ENCODE measurements around the gene HIPK3.
"Not testable (repeated sequence)": the region's sequence is repeated elsewhere in the genome, so short reads cannot be mapped to it uniquely, and the experiment has no call there.

HIPK3 gene

DNA sequence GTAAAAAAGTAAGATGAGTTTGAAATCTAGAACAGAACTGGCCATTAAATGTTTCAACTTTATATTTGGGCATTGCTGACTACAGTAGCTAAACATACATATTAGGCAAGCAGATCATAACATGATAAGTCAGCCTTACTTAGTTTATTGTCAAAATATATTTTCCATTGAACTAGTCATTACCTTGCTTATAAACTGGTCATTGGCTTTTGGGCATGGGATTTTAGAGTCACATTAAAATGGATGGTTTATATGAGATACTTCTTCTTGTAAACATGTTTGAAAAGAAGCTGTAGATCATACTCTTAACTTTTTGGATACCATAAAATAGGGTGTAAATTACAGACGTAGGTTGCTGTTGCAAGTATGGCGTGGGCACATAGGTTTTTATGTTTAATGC, 2.7 kb downstream of the HIPK3 start:
- no peak for DNase-seq

DNA sequence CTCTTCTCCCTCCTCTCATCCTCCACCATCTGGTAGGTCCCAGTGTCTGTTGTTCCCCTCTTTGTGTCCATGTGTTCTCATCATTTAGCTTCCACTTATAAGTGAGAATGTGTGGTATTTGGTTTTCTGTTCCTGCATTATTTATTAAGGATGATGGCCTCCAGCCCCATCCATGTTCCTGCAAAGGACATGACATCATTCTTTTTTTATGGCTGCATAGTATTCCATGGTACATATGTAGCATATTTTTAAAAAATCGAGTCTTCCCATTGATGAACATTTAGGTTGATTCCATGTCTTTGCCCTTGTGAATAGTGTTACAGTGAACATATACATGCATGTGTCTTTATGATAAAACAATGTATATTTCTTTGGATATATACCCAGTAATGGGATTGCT, 4.2 kb downstream of the HIPK3 start:
- DNase-seq = not testable (repeated sequence)

DNA sequence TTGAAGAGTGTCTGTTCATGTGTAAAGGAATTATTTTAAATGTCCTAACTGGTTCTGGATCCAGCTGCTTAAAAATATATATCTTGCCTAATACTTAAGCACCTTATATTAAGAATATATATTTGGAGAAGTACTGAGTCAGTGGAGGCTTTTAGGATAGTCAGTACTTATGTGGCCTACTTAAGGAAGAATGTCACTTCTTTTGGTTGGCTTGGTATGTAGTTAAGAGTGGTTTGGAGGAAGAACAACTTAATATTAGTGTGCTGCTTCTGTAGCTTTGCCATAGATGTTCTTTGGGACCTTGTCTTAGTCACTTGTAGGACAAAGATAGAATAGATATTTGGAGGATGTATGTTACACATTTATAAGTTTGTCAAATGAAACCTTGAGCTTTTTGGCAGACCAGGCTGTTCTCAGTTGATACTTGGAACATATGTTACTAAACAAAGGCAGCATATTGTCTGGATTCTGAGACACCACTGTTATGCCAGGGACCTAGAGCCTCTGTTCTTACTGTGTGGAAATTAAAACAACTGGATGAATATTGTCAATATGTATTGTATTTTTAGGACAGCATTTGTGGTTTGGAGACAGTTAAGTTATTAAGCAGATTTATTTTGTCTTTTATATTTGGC, 4.9 kb downstream of the HIPK3 start:
- peak; percentile 13 for DNase-seq

DNA sequence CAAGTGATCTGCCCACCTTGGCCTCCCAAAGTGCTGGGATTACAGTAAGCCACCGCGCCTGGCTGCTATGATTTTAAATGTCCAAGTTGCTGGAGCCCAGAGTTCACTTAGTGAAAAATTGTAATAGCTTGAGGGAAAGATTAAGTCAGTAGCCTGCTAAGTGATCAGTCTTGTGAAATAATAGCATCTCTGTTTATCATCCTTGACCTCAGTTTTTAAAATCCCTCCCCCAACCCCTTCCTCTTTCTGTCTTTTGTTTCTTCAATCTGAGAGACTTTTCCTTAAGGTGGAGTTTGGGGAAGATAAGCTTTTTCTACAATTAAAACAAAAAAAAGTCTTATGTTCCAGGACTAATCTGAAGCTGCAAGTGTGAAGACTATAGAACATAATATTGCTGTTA, 6.4 kb downstream of the HIPK3 start:
- DNase-seq = no peak

DNA sequence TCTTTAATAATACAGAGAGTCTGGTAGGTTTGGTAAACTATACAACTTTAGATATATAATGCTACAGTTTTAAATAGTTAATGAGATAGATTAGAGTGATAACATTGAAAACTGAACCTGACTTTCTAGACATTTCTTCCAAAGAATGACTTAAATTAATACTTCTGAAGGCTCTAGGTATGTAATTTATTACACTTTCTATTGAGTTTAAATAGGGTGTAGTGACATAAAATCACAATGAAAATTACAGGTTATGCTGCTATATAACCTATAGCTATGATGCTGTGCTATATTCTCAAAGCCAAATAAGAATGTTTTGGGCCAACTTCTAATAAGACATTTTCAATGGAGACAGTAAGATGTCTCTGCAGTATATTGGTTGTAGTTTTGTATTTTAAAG, 7.7 kb downstream of the HIPK3 start:
- DNase-seq = no peak

DNA sequence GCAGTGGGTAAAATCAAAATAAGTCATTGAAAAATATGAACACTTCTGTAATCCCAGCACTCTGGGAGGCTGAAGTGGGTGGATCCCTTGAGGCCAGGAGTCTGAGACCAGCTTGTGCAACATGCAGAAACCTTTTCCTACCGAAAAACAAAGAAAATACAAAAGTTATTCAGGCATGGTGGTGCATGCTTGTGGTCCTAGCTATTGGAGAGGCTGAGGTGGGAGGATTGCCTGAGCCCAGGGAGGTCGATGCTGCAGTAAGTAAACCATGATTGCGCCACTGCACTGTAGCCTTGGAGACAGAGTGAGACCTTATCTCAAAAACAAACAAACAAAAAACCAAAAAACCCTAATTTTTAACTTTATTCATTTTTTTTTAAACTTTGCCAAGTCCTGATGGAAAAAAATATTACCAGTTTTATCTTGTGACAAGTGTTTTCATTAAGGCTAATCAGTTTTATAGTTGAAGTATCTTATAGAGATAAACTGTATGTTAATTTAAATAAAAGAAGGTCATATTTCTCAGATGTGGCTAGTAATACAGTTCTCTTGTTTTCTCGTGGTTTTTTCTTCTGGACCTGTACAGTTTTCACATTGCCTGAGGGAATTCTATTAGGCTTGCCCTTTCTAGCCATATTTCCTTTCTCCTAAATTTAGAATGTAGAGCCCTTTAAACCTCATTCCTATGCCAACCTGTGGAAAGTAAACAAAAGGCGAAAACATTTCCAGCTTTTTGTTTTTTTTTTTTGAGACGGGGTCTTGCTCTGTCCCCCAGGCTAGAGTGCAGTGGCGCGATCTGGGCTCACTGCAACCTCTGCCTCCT, 9.4 kb downstream of the HIPK3 start:
- peak; percentile 36 for DNase-seq

DNA sequence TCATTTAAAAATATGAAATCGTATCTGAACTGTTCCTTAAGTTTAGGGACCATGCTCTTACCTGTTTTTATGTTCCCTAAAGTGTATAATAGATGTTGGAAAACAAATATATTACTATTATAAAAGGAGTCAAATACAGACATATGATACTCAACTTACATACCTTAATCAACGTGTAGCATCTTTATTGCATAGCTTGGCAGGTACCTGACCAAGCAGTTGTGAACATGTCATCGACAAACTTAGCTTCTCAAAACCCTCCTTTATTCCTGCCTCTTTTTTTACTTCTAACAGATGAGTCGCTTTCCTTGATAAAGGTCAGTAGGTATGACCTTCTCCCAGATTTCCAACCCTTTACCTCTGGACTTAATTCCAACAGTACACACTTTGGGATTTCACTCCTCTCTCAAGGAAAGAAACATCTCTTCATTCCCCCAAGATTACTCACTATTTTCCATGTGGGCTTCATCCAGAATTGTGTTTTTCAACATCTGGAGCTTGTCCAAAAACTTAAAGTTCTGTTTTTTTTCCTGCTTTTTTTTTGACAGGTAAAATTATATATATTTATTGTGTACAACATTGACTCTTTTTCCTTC, 11.9 kb downstream of the HIPK3 start:
- DNase-seq = peak; percentile 32

DNA sequence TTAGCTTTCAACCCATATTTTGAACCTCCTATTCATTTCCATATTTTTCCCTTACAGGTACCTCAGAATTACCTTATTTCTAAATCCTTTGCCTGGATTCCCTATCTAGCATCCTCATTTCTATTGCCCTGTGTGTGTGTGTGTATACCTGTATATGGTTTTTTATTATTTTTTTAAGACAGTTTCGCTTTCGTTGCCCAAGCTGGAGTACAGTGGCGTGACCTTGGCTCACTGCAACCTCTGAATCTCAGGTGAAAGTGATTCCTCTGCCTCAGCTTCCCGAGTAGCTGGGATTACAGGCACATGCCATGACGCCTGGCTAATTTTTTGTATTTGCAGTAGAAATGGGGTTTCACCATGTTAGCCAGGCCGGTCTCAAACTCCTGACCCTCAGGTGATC, 12.6 kb downstream of the HIPK3 start:
- DNase-seq = no peak

DNA sequence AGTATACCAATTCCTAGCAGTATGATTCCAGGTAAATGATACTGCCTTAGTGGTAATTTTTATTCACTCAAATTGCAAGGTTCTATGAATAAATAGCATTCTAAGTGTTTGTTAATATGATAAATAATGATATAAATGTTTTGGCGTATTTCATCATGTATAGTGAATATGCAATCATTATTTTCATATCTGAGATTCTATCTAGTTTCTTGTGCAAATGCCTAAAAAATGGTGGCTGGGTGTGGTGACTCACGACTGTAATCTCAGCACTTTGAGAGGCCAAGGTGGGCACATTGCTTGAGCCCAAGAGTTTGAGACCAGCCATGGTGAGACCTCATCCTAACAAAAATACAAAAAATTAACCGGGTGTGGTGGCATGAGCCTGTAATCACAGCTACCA, 13.9 kb downstream of the HIPK3 start:
- DNase-seq = no peak

DNA sequence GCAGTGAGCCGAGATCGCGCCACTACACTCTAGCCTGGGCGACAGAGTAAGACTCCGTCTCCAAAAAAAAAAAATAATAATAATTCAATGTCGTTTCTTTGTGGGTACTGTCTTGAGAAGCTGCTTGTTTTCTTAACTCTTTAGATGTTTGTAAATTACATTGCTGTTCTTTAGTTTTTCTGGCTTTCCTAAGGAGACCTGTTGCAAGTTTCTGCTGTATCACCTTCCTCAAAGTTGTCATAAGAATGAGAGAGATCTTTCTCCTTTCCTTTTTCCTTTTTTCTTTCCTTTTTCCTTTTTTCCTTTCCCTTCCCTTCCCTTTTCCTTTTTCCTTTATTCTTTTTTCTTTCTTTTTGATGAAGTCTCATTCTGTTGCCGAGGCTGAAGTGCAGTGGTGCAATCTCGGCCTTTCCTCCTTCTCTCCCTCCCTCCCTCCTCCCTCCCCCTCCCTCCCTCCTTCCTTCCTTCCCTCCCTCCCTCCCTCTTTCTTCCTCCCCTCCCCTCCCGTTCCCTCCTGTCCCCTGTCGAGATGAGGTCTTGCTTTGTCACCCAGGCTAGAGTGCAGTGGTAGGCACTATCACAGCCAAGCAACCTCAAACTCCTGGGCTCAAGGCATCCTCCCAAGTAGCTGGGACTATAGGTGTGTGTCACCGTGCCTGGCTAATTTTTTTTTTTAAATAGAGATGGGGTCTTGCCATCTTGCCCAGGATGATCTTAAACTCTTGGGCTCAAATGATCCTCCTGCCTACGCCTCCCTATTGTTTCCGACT, 15.3 kb downstream of the HIPK3 start:
- DNase-seq = no peak

DNA sequence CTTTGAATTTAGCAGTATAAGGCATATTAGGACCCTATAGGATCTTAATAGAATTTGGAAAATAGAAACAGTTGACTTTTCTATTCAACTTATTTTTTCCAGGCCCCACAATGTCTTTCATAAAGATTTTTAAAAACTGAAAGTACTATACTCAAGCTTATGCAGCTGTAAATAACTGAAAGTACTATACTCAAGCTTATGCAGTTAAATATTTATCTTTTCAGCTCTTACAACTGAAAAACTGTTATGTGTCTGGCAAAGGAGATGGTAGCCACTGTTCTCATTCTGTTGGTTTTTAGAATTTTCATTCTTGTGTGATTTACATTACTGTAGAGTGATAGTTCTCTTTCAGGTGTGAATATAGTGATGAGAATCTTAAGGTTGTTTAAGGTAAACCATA, 16.5 kb downstream of the HIPK3 start:
- no peak for DNase-seq

DNA sequence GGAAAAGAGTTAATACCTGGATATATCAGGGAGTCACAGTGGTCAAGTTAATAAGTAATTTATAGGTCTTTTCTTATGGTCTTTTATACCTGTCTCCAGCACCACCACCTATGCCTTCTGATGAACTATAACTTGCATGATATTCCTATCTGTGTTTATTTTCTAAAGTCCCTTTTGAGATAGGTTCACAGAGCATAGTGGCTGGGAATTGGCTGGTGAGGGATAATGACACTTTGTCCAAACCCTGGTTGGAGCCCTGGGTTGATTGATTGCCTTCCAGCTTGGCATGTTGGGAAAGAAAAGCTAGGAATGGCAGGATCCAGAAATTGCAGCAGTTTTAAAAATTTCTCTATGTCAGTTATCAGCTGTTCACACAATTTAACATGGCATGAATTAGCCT, 23.2 kb downstream of the HIPK3 start:
- DNase-seq = no peak

DNA sequence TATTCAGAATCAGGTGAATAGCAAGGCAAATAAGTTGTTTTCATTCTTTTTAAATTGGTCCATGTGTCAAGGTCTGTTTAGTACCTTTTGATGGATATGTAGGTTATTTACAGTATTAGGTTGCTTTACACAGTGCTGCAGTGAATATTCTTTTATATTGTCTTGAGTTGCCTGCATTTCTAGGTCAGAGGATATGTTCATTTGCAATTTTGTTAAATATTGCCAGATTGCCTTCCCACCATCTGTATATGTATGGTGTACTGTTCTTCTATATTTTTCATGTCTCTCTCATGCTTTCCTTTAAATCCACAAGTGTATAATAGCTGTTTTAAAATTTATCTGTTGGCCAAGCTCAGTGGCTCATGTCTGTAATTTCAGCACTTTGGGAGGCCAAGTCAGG, 24.6 kb downstream of the HIPK3 start:
- no peak for DNase-seq

DNA sequence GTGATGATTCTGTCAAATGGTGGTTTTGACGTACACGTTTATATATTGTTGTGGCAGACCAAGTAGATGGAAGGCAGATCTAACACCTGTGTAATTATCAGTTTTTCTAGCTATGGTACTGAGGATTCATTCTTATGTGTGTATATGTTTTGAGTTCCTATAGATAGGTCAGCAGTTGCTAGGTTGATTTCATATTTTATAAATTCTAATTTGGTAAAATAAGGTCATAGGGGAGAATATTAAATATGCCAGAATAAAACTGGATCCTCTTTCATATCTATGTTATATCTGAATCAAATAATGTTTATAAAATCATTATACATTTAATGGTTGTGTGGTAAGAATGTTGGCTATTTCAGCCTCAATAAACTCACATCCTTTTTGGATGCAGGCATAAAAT, 27.6 kb downstream of the HIPK3 start:
- no peak for DNase-seq

DNA sequence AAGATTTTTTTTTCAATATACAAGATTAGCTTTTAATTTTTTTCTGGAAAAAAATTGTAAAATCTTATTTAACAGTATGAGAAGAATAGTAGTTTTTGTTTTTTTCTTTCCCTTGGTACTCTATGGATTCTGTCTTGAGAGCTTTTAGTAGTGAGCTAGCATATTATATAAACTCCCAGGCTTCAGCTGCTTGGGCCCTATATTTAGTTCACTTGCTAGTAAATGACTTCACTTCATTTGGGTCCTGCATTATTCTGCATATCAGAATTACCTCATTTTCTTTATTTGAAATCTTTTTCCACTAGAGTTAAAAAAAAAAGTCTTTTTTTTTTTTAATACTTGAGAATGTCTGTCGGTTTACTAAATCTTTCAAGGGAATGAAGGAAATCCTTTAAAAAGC, 33.1 kb downstream of the HIPK3 start:
- DNase-seq = no peak

DNA sequence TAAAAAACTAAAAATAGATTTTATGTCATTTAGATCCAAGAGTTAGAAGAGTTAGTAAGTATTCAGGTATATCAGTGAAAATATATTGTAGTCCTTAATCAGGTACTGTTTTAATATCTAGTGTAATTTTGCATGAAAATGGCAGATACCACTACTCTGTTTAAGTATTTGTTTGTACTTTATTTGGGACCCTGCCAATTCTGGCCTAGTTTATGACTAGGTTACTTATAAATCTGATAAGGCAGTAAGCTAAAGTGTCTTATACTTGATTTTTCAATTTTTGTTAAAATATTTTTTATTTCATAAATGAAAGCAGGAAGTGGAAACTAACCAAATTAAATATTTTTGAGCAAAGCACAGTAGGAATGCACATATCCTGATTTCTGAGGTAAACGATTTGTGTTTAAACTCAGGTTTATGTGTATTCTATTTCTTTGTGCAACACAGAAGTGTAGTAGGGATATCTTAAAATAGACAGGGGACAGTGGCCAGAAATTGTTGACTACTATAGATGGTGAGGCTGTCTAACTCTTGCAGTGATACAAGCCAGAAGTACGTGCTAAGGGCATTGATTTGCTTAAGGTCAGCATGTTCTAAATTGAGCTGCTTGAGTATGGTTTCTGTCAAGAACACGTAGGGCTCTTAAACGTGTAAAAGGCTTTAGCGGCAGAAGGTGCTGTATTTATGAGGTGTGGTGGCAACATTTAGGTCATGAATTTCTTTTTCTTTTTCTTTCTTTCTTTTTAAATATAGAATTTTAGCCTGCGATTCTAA, 34.0 kb downstream of the HIPK3 start:
- DNase-seq = no peak

DNA sequence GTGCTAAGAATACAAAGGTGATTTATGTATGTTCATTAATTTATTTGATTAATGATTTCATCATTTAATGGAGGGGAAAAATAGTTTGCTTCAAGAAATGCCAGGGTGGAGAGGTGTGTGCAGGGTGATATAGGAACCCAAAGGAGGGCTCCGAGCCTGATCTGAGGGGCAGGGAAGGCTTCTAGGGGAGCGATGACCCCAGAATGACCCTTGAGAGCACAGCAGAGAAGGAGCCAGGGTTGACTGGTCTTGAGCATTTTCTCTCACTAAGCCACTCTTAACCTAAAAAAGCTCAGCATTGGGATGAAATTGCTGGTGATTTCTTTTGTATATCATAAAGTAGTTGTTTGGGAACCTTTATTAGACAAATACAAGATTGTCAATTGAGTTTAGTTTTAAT, 35.1 kb downstream of the HIPK3 start:
- no peak for DNase-seq

DNA sequence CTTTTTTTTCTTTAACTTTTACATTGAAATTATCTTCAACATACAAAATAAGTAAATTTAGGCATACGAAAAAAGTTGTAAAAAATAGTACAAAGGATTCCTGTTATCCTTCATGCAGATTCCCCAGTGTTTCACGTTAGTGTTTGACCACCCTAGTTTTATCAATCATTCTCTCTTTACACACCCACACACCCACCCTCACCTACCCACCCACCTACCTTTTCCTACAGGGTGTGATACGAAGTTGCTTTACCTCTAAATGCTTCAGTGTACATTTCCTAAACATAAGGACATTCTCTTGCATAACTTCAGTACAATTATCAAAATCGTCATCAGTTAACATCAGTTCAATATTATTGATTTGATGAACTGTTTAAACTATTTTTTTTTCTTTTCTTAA, 37.0 kb downstream of the HIPK3 start:
- DNase-seq = no peak

DNA sequence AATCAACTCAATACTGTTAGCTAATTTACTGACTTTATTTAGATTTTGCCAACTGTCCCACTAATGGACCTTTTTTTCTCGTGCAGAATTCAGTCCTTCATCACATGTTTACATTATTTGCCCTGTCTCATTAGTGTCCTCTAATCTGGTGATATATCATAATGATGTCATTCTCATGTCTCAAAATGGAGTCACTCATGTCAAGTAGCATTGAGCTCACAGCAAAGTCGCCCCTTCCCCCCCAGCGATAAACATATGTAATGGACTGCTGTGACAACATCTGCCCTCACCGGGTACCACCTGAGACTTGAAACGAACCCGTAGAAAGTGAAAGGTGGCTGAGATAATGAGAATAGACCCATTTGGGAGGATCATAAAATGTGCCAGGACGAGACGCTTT, 37.6 kb downstream of the HIPK3 start:
- no peak for DNase-seq

DNA sequence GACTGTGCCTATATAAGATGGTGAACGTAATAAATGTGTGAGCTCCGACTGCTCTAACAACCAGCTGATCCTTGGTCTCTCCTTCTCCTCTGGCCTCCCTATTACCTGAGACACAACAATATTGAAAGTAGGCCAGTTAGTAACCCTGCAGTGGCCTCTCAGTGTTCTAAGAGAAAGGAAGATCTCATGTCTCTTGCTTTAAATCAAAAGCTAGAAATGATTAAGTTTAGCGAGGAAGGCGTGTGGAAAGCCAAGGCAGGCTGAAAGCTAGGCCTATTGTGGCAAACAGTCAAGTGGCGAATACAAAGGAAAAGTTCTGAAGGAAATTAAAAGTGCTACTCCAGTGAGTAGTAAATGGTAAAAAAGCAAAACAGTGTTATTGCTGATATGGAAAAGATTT, 39.5 kb downstream of the HIPK3 start:
- no peak for DNase-seq

DNA sequence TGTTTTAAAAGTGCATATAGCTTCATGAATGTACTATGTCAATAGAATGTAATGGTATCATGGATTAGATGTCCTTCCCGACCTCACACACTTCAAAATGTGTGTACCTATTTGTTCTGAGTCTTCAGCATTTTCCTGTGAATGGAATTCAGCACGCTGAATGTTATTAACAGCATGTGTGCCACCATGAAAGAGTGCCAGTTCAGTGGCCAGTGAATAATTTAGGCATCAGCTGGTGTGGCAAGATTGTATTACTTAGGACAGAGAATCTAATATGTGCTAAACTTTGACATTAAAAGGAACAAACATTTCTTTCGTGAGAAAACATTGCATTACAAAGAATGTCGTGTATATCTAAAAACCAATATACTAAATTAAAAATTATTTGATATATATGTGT, 46.4 kb downstream of the HIPK3 start:
- DNase-seq = no peak

DNA sequence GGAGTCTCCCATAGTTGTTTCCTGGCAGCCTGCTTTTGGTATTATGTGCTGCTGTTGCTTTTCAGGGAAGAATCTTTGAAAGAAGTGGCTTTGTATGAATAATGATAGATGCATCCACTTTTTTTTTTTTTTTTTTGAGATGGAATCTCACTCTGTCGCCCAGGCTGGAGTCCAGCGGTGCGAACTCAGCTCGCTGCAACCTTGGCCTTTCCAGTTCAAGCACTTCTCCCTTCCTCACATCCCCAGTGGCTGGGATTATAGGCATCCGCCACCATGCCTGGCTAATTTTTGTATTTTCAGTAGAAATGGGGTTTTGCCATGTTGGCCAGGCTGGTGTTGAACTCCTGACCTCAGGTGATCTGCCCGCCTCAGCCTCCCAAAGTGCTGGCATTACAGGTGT, 49.6 kb downstream of the HIPK3 start:
- DNase-seq = not testable (repeated sequence)

DNA sequence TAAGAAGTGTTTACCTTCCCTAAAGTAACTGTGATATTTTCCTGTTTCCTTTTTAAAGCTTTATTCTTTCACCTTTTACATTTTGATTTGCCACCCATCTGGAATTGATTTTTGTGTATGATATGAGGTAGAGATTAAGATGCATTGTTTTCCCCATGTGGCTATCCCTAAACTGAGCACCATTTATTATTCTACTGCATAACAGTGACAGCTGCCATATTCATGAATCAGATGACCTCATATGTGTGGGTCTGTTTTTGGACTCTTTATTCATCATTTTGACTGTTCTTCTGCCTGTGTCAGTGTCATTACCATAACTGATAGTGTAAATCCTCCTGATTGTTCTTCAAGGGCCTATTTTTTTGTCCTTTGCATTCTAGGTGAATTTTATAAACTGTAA, 50.8 kb downstream of the HIPK3 start:
- DNase-seq = peak; percentile 51

All from fibroblast of skin of abdomen (primary cell).